HG03025 (cell line): Measurements from ENCODE around the gene MMP7.
"Not testable (repeated sequence)": the region's sequence is repeated elsewhere in the genome, so short reads cannot be mapped to it uniquely, and the experiment has no call there.

Experiments used
- ATAC-seq: cut with Tn5 transposase; IDR thresholded peaks from one replicate; pipeline ENCODE4 v1.9.1; 2021; ENCODE audit warnings: mild to moderate bottlenecking, moderate library complexity; ENCODE audit not compliant: unreplicated experiment, low FRiP score

The MMP7 gene

DNA sequence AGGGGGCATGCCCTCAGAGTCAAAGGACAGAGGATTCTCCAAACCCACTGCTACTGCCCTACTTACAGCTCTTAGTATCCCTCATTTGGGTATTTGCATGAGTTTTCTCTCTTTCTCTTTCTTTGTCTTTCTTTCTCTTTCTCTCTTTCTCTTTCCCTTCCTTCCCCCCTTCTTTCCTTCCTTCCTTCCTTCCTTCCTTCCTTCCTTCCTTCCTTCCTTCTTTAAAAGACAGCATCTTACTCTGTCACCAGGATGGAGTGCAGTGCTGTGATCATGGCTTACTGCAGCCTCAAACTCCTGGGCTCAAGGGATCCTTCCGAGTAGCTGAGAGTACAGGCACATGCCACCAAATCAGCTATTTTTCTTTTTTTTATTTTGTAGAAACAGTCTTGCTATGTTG is 14.0 kb upstream of the MMP7 start:
- ATAC-seq: no peak

- no peak for ATAC-seq
Observed at GRCh38 chr11:102539567-102539966, 9.0 kb upstream of the MMP7 start.

DNA sequence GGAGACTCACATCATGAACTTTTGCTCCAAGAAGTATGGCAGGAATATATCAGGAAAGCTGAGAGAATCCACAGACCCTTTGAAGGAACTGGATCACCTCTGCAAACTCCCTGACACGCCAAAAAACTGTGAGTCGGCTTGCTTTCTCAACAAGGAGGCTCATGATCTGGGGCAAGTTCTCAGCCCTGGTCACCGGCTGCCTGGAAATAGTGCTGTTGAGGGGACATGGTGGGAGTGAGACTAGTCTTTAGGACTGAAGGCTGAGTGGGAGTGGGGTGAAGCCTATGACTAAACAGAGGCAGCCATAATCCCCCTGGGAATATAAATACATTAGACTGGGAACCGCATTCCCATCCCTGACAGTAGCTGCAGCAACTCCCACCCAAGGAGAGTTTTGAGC is 8.4 kb upstream of the MMP7 start:
- ATAC-seq: no peak

DNA sequence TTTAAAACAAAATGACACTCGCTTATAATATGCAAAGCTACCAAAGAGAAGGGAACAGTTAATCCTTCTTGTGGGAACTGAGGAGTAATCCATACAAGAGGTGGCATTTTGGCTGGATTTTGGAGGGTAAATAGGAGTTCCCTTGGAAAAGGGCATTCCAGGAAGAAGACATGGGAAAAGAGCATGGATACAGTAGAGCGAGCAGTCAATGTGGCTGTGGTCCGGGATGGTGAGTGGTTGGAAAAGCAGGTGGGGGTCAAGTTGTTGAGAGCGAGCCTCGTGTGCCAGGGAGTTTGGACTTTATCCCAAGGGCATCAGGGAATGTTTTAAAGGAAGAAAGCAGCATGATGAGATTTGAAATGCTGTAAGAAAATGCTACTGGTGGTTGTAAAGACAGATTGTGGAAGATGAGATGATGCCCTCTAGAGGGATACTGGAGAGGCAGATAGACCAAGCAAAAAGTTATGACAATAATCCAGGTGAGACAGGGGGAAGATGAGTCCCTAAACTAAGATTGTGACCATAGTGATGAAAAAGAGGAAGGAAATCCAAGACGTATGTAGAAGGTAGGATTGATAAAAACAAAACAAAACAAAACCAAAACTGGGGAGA is 3.8 kb upstream of the MMP7 start:
- ATAC-seq: no peak

DNA sequence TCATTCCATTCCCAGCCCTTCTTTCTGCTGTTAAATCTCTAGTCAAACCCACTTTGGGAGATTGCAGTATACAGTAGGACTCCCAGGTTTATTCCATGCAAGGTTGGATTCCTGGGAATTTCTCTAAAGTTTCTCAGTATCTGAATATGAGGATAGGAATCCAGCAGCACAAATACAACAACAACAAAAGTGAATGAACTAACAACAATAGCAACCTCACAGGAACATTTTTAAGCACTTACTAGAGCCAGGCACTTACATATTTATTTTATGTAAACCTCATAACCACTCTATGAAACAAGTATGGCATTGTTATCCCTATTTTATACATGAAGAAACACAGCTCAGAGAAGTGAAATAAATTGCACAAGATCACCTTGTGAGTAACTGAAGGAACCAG is 1.9 kb downstream of the MMP7 start:
- no peak for ATAC-seq

DNA sequence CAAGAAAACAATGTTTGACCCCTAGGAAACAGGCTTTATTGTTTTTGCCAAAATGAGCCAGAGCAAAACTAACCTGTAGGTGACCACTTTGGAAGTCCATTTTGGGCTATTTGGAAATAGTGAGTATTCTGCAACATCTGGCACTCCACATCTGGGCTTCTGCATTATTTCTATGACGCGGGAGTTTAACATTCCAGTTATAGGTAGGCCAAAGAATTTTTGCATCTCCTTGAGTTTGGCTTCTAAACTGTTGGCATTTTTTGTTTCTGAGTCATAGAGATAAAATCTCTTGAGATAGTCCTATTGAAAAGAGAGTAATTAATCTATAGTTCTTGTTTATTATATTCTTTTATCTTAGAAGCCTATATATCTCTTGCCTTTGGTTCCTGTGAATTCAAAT is 2.9 kb downstream of the MMP7 start:
- no peak for ATAC-seq

DNA sequence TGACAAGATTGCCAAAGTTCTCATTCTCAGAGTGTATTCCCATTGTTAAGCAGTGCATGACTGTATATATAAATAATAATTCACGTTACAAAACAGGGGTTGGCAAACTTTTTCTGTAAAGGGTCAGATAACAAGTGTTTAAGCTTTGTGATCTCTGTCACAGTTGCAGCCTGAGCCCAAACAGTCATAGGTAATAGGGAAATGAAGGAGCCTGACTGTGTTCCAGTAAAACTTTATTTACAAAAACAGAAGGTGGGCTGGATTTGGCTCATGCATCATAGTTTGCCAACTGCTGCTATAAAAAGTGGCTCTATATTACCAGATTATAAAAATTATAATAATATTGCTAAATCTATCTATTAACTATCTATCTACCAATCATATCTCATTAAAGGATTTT is 3.5 kb downstream of the MMP7 start:
- no peak for ATAC-seq

DNA sequence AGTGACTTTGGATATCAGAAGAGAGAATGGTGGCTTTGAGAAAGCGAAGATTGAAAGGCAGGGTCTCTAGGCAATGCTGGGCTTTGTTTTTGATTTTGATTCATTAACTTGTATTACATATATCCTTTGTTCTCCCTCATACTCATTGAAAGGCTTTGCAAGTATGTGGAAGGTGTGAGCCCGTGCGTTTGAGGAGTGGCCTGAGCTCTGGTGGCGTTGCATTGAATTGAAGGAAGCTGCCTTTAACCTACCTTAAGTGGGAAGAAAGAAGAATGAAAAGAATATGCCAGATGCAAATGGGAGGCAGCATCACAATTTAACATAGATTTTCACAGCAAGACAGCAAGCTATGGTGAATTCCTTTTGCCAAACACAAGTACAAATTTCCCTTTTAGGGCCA is 6.7 kb downstream of the MMP7 start:
- no peak for ATAC-seq

- ATAC-seq: no peak
Observed at GRCh38 chr11:102523189-102523570, 7.4 kb downstream of the MMP7 start.

- no peak for ATAC-seq
Observed at GRCh38 chr11:102522312-102523188, 8.0 kb downstream of the MMP7 start.

GRCh38 chr11:102521121-102521520 is 9.4 kb downstream of the MMP7 start:
- ATAC-seq: no peak

DNA sequence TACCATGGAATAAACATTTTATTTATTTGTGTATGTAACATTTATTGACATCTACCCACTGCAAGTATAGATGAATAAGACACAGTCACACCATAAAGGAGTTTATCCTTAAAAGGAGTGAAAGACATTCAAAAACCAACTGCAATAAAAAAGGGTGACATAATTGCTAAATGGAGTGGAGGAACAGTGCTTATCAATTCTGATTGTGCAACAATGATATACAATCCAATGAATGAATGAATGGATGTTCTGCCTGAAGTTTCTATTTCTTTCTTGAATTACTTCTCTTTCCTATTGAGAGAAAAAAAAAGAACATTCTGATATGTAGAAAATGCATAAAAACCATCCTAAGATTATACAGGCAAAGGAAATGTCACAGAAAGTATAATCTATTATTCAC is 10.0 kb downstream of the MMP7 start:
- no peak for ATAC-seq

DNA sequence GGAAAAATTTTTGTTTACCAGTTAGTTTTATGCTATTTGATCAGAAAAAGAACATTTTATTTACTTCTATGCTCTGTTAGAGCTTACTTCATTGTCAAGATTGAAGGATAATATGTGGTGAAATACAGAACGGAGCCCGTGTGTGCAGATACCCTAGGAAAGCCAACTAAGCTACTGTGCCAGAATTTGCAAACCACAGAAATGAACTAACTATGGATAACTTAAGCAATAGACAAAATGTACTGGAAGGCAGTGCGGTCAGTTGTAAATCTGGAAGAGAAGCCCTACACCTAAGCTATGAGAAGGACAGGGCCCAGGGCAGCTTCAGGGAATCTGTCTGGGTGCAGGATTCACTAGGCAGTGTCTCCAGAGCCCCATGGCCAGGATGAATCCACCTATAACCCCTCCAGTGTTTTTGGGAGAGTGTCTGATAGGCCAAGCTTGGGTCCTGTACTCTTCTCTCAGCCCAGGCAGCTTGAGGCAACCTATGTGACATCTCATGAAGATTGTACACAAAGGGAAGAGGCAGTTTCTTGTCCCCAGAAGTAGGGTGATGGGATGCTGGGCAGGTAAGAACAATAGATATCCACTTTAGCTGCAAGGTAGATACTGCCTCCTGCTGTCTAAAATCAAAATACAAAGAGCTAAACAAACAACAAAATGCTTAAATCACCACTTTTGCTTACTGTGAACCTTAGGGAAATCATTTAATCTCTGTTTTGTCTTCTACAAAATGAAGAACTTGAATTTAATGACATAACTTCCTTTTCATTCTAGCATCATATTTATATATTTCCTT is 12.1 kb downstream of the MMP7 start:
- ATAC-seq: no peak

DNA sequence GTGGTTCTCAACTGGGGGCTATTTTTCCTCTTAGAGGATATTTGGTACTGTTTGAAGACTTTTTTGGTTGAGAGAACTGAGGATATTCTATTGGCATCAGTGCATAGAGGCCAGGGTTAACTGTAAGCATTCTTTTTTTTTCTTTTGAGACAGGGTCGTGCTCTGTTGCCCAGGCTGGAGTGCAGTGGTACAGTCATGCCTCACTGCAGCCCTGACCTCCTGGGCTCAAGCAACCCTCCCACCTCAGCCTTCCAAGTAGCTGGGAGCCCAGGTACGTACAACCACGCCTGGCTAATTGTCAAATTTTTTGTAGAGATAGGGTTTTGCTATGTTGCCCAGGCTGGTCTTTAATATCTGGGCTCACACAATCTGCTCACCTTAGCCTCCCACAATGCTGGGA is 12.9 kb downstream of the MMP7 start:
- ATAC-seq: no peak

DNA sequence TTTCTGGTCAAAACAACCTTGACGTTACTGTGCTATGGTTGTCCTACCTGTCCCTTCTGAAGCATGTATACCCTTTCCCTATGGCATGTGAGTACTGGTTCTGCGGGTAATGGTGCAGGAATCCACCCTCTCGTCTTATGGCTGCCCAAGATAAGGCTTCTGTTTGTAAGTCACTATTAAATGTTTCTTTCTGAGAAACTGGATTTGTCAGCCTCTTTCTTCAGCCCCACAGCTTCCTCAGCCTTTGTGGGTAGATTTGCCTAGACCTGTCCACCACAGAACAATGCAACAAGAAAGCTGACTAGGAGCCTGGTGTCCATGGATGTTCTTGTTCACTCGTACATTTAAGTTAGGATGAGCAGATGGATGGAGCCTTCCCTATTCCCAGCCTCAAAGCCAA is 14.4 kb downstream of the MMP7 start:
- no peak for ATAC-seq

- no peak for ATAC-seq
Observed at GRCh38 chr11:102513869-102514268, 16.7 kb downstream of the MMP7 start.

DNA sequence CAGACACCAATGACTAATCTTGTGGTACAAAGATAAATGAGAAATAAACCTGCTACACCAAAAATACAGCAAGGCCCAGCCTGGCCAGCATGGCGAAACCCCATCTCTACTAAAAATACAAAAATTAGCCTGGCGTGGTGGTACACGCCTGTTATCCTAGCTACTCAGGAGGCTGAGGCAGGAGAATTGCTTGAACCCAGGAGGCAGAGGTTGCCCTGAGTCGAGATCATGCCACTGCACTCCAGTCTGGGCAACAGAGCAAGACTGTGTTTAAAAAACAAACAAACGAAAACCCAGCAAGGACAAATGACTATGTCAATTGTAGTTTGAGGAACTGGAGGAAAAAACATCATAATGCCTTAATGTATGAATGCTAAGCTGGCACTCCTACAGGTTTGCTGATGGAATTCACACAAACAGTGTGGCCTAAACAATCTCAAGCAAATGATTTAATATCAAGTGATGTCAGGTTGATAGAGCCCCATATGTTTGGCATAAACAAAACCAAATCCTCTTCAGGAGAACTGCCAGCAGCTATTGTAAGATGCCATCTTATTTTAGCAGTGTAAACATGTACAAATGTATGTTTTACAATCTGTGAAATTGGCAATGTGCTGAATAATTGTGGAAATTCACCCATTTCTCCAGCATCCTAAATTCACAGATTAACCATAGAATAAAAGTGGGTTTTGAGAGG is 20.0 kb downstream of the MMP7 start:
- ATAC-seq: no peak

GRCh38 chr11:102502831-102503230 is 27.7 kb downstream of the MMP7 start:
- ATAC-seq: not testable (repeated sequence)

DNA sequence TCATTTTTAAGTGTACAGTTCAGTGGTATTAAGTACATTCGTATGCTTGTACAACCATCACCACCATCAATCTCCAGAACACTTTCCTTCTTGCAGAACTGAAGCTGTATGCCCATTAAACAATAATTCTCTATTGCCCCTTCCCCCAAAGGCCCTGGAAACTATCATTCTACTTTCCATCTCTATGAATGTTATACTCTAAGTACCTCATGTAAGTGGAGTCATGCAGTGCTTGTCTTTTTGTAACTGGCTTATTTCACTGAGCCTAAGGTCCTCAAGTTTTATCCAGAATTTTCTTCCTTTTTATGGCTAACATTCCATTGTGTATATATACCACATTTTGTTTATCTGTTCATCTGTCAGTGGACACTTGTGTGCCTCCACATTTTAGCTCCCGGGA is 29.7 kb downstream of the MMP7 start:
- no peak for ATAC-seq

DNA sequence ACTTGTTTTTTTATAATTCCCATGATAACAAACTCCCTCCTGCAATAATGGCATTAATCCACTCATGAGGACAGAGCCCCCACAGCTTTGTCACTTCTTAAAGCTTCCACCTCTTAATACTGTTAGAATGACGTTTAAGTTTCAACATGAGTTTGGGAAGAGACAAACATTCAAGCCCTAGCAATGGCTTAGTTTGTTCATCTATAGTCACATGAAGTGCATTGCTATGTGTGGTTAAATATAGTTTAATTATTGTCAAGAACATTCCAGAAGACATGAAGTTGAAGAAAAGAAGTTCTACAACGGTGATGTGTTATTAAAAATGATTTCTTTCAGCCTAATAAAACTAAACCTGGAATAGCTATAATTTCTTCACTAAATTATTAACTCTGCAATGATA is 30.6 kb downstream of the MMP7 start:
- ATAC-seq: no peak

GRCh38 chr11:102499151-102499550 is 31.4 kb downstream of the MMP7 start:
- ATAC-seq: no peak
